HepG2 (cell line): ENCODE data around the gene INHBB.

Source experiments
- ATF7 ChIP-seq, 2 experiments: fragments of 450-650 bp in 1 of 2; sonication (generic) in 1 of 2; formaldehyde crosslinking in 1 of 2; IDR thresholded peaks; 2 replicates each; pipeline versions ENCODE4 v1.4.0 to v1.6.1; 2016 to 2020; ENCODE audit warnings: antibody characterized with exemption in 1 of 2, mild to moderate bottlenecking in 1 of 2, missing genetic modification reagents in 1 of 2
- CBFB ChIP-seq: sonication (generic); formaldehyde crosslinking; IDR thresholded peaks from 2 replicates; pipeline ENCODE4 v1.4.0; 2020; ENCODE audit warnings: missing genetic modification reagents
- EHMT2 ChIP-seq: fragments of 200-600 bp; sonication (generic); IDR thresholded peaks from 2 replicates; pipeline ENCODE4 v1.7.0; 2017; ENCODE audit warnings: antibody characterized with exemption, low read depth, low read length, borderline replicate concordance
- GABPB1 ChIP-seq: IDR thresholded peaks from 2 replicates; pipeline ENCODE4 v1.6.1; 2016; ENCODE audit warnings: mild to moderate bottlenecking, missing genetic modification reagents, moderate library complexity, missing compliant biosample characterization
- POLR2AphosphoS2 ChIP-seq: IDR thresholded peaks from 2 replicates; pipeline ENCODE4 v1.6.1; 2011; ENCODE audit warnings: low read depth, low read length, improper control_type of control experiment
- POLR2AphosphoS5 ChIP-seq: IDR thresholded peaks from 2 replicates; pipeline ENCODE4 v1.6.1; 2012; ENCODE audit warnings: low read depth, low read length
- ZBTB7B ChIP-seq: sonication (generic); formaldehyde crosslinking; IDR thresholded peaks from 2 replicates; pipeline ENCODE4 v1.4.0; 2020; ENCODE audit warnings: missing genetic modification reagents
- ZNF350 ChIP-seq: sonication (generic); formaldehyde crosslinking; IDR thresholded peaks from 2 replicates; pipeline ENCODE4 v1.4.0; 2020; ENCODE audit warnings: mild to moderate bottlenecking, low read depth, missing genetic modification reagents, borderline replicate concordance
- ZNF558 ChIP-seq: sonication (generic); formaldehyde crosslinking; IDR thresholded peaks from 2 replicates; pipeline ENCODE4 v1.9.0; 2022; ENCODE audit warnings: mild to moderate bottlenecking, missing genetic modification reagents, borderline replicate concordance
- TF ChIP-seq, protein P1 (sequence below): sonication (generic); formaldehyde crosslinking; IDR thresholded peaks from 2 replicates; pipeline ENCODE4 v1.4.0; 2020; ENCODE audit warnings: missing genetic modification reagents
- TF ChIP-seq, protein P2 (sequence below): sonication (generic); formaldehyde crosslinking; IDR thresholded peaks from 2 replicates; pipeline ENCODE4 v1.5.0; 2020; ENCODE audit warnings: mild to moderate bottlenecking, missing genetic modification reagents, moderate library complexity
- TF ChIP-seq, protein P3 (sequence below): sonication (generic); formaldehyde crosslinking; IDR thresholded peaks from 2 replicates; pipeline ENCODE4 v1.4.0; 2020; ENCODE audit warnings: missing genetic modification reagents, mild to moderate bottlenecking, borderline replicate concordance

DNA sequence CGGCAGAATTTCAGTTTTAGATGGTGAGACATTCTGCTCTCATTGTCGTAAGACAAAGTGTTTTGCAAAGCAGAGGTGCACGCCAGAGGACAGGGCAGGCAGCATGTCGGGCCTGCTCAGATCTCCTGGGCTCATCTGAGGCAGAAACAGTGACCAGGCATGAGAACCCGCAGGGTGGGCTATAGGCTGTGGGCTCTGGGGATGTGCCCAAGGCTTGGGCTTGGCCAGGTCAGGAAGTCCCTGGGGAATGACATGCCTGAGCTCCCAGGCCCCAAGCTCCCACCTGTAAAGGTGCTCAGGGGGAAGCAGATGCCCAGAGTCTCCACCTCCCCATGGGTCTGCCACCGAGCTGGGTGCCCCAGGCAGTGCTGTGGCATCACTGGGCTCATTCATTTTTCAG, 35.3 kb downstream of the INHBB start:
- TF ChIP-seq, protein P1, sequence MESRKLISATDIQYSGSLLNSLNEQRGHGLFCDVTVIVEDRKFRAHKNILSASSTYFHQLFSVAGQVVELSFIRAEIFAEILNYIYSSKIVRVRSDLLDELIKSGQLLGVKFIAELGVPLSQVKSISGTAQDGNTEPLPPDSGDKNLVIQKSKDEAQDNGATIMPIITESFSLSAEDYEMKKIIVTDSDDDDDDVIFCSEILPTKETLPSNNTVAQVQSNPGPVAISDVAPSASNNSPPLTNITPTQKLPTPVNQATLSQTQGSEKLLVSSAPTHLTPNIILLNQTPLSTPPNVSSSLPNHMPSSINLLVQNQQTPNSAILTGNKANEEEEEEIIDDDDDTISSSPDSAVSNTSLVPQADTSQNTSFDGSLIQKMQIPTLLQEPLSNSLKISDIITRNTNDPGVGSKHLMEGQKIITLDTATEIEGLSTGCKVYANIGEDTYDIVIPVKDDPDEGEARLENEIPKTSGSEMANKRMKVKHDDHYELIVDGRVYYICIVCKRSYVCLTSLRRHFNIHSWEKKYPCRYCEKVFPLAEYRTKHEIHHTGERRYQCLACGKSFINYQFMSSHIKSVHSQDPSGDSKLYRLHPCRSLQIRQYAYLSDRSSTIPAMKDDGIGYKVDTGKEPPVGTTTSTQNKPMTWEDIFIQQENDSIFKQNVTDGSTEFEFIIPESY (CRISPR knock-in tag): no peak
- no peak for TF ChIP-seq EHMT2
- TF ChIP-seq, protein P2, sequence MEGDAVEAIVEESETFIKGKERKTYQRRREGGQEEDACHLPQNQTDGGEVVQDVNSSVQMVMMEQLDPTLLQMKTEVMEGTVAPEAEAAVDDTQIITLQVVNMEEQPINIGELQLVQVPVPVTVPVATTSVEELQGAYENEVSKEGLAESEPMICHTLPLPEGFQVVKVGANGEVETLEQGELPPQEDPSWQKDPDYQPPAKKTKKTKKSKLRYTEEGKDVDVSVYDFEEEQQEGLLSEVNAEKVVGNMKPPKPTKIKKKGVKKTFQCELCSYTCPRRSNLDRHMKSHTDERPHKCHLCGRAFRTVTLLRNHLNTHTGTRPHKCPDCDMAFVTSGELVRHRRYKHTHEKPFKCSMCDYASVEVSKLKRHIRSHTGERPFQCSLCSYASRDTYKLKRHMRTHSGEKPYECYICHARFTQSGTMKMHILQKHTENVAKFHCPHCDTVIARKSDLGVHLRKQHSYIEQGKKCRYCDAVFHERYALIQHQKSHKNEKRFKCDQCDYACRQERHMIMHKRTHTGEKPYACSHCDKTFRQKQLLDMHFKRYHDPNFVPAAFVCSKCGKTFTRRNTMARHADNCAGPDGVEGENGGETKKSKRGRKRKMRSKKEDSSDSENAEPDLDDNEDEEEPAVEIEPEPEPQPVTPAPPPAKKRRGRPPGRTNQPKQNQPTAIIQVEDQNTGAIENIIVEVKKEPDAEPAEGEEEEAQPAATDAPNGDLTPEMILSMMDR: no peak
- no peak for TF ChIP-seq ZBTB7B (CRISPR knock-in tag)
- TF ChIP-seq POLR2AphosphoS5: no peak
- TF ChIP-seq, protein P3, sequence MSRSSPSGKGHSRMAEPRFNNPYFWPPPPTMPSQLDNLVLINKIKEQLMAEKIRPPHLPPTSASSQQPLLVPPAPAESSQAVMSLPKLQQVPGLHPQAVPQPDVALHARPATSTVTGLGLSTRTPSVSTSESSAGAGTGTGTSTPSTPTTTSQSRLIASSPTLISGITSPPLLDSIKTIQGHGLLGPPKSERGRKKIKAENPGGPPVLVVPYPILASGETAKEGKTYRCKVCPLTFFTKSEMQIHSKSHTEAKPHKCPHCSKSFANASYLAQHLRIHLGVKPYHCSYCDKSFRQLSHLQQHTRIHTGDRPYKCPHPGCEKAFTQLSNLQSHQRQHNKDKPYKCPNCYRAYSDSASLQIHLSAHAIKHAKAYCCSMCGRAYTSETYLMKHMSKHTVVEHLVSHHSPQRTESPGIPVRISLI (CRISPR knock-in tag): no peak
- no peak for TF ChIP-seq ATF7 (IDR thresholded peaks at IDR 0.05)
- no peak for TF ChIP-seq ATF7 (CRISPR knock-in tag; IDR thresholded peaks at IDR 0.05)
- no peak for TF ChIP-seq GABPB1
- TF ChIP-seq ZNF350 (CRISPR knock-in tag): no peak
- TF ChIP-seq ZNF558 (CRISPR knock-in tag): no peak
- no peak for TF ChIP-seq POLR2AphosphoS2
- no peak for TF ChIP-seq CBFB (CRISPR knock-in tag)
